HepG2 (cell line): ENCODE data around the gene CNKSR3. TPM values are rescaled to one million over a fixed set of nuclear protein-coding genes. Genes with fewer than 3 reads are reported as not detected.

Source experiments
- BORCS8-MEF2B ChIP-seq: sonication (generic); formaldehyde crosslinking; IDR thresholded peaks from 2 replicates; pipeline ENCODE4 v1.8.0; 2022; ENCODE audit warnings: mild to moderate bottlenecking, missing genetic modification reagents
- CC2D1A ChIP-seq: sonication (generic); formaldehyde crosslinking; IDR thresholded peaks from 2 replicates; pipeline ENCODE4 v1.8.1; 2023; ENCODE audit warnings: mild to moderate bottlenecking, missing genetic modification reagents
- GATAD1 ChIP-seq: IDR thresholded peaks from 2 replicates; pipeline ENCODE4 v1.6.1; 2016; ENCODE audit warnings: missing genetic modification reagents, missing compliant biosample characterization
- HNF4A ChIP-seq: sonication (generic); formaldehyde crosslinking; IDR thresholded peaks from 2 replicates; pipeline ENCODE4 v1.4.0; 2020; ENCODE audit warnings: missing genetic modification reagents
- HOXD1 ChIP-seq: sonication (generic); formaldehyde crosslinking; IDR thresholded peaks from 2 replicates; pipeline ENCODE4 v1.5.0; 2020; ENCODE audit warnings: missing genetic modification reagents
- KDM4B ChIP-seq: sonication (generic); formaldehyde crosslinking; IDR thresholded peaks from 2 replicates; pipeline ENCODE4 v1.4.0; 2020; ENCODE audit warnings: missing genetic modification reagents
- NR2F1 ChIP-seq, 2 experiments: fragments of 450-650 bp in 1 of 2; formaldehyde crosslinking in 1 of 2; IDR thresholded peaks; 2 replicates each; pipeline versions ENCODE4 v1.5.0 to v1.6.1; 2016 to 2020; ENCODE audit warnings: mild to moderate bottlenecking in 1 of 2, missing compliant biosample characterization in 1 of 2, missing genetic modification reagents in 1 of 2, moderate library complexity in 1 of 2
- U2AF2 ChIP-seq: fragments of 200-400 bp; formaldehyde crosslinking; IDR thresholded peaks from 2 replicates; pipeline ENCODE4 v1.6.1; 2017; ENCODE audit warnings: low read depth, mild to moderate bottlenecking, low read length
- ZNF230 ChIP-seq: sonication (generic); formaldehyde crosslinking; IDR thresholded peaks from 2 replicates; pipeline ENCODE4 v1.4.0; 2020; ENCODE audit warnings: mild to moderate bottlenecking, missing genetic modification reagents
- ZNF451 ChIP-seq: sonication (generic); formaldehyde crosslinking; IDR thresholded peaks from 2 replicates; pipeline ENCODE4 v1.5.0; 2020; ENCODE audit warnings: mild to moderate bottlenecking, missing genetic modification reagents
- ZNF543 ChIP-seq: sonication (generic); formaldehyde crosslinking; IDR thresholded peaks from 2 replicates; pipeline ENCODE4 v1.4.0; 2020; ENCODE audit warnings: mild to moderate bottlenecking, missing genetic modification reagents
- ZNF605 ChIP-seq: sonication (generic); formaldehyde crosslinking; IDR thresholded peaks from 2 replicates; pipeline ENCODE4 v1.8.0; 2022; ENCODE audit warnings: mild to moderate bottlenecking, missing genetic modification reagents
- ZNF83 ChIP-seq: sonication (generic); formaldehyde crosslinking; IDR thresholded peaks from 2 replicates; pipeline ENCODE4 v1.4.0; 2020; ENCODE audit warnings: missing genetic modification reagents, mild to moderate bottlenecking, borderline replicate concordance
- polyA plus RNA-seq, 8 experiments: library from polyadenylated mRNA; depleted of rRNA in 3 of 8; stranded (reverse) in 7 of 8; unstranded in 1 of 8; fragments of >200 nt; fragmentation: Illumina TruSeq in 4 of 8; extraction: Trizol in 4 of 8; gene quantifications; 2 replicates each; pipeline versions ENCODE4 v1.2.1 to v1.2.3, GENCODE V29; 2011 to 2016; ENCODE audit warnings: low read depth in 4 of 8, missing spikeins in 1 of 8, mixed read lengths in 1 of 8; ENCODE audit not compliant: insufficient read depth in 1 of 8
- total RNA-seq, 5 experiments: library from RNA; depleted of rRNA; stranded (reverse); fragments of >200 nt; fragmentation: Illumina TruSeq; extraction: Trizol; gene quantifications; 2 replicates each; pipeline ENCODE4 v1.2.3, GENCODE V29; 2016; ENCODE audit warnings: low read depth in 1 of 5
- TF ChIP-seq, protein P1 (sequence below): sonication (generic); formaldehyde crosslinking; conservative IDR thresholded peaks from 2 replicates; pipeline ENCODE4 v1.8.0; 2022; ENCODE audit warnings: missing genetic modification reagents
- TF ChIP-seq, protein P2 (sequence below): sonication (generic); formaldehyde crosslinking; IDR thresholded peaks from 2 replicates; pipeline ENCODE4 v1.5.1; 2020; ENCODE audit warnings: missing genetic modification reagents, mild to moderate bottlenecking, borderline replicate concordance
- TF ChIP-seq, protein P3 (sequence below): sonication (generic); formaldehyde crosslinking; IDR thresholded peaks from 2 replicates; pipeline ENCODE4 v1.4.0; 2020; ENCODE audit warnings: missing genetic modification reagents
- TF ChIP-seq, protein P4 (sequence below): sonication (generic); formaldehyde crosslinking; IDR thresholded peaks from 2 replicates; pipeline ENCODE4 v1.5.1; 2020; ENCODE audit warnings: missing genetic modification reagents, mild to moderate bottlenecking, borderline replicate concordance

Gene CNKSR3
- total and polyA plus RNA-seq, 2 of the 13 experiments (the other 11 are each of a cell fraction or from before 2014, with no cell fraction given), result 9.2 to 38.6 TPM

DNA sequence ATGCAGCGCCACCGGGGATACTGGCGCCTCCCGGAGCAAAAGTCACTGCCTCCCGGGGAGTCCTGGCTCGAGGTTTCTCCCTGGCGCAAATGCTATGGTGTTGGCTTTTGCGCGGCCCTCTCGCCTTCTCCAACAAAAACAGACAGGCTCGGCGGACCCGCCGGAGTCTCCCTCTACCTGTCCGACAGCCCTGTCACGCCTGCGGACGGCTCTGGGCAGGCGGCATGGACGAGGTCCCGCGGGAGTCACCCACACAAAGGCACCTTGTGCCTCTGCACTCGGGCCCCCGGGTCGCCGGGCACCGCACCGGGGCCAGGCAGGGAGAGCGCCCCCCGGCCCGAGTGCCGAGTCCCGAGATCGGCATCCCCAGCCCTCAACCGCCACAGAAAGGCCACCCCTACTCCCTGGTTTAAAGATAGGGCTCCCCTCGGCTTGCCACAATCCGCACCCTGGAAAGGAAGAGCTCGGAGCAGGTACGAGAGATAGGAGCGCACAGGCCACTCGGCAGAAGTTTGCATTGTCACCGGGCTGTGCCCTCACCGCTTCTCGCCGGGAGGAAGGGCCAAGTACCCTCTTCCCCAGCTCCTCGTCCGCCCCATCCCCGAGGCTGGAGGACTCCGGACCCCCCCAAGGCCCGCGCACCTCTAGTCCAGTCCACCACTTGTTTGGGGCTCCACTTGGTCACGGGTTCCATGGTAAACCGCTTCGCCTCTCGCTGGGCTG, 903 bp downstream of the CNKSR3 start (continued):
- TF ChIP-seq, protein P1, sequence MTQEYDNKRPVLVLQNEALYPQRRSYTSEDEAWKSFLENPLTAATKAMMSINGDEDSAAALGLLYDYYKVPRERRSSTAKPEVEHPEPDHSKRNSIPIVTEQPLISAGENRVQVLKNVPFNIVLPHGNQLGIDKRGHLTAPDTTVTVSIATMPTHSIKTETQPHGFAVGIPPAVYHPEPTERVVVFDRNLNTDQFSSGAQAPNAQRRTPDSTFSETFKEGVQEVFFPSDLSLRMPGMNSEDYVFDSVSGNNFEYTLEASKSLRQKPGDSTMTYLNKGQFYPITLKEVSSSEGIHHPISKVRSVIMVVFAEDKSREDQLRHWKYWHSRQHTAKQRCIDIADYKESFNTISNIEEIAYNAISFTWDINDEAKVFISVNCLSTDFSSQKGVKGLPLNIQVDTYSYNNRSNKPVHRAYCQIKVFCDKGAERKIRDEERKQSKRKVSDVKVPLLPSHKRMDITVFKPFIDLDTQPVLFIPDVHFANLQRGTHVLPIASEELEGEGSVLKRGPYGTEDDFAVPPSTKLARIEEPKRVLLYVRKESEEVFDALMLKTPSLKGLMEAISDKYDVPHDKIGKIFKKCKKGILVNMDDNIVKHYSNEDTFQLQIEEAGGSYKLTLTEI (CRISPR knock-in tag), result no peak
- no peak; the same call in 1 of the 2 replicates for TF ChIP-seq KDM4B (CRISPR knock-in tag)
- TF ChIP-seq HOXD1 (CRISPR knock-in tag), result no peak
- TF ChIP-seq ZNF543 (CRISPR knock-in tag), result peak; percentile 24; the same call in 1 of the 2 replicates
- TF ChIP-seq, protein P2, sequence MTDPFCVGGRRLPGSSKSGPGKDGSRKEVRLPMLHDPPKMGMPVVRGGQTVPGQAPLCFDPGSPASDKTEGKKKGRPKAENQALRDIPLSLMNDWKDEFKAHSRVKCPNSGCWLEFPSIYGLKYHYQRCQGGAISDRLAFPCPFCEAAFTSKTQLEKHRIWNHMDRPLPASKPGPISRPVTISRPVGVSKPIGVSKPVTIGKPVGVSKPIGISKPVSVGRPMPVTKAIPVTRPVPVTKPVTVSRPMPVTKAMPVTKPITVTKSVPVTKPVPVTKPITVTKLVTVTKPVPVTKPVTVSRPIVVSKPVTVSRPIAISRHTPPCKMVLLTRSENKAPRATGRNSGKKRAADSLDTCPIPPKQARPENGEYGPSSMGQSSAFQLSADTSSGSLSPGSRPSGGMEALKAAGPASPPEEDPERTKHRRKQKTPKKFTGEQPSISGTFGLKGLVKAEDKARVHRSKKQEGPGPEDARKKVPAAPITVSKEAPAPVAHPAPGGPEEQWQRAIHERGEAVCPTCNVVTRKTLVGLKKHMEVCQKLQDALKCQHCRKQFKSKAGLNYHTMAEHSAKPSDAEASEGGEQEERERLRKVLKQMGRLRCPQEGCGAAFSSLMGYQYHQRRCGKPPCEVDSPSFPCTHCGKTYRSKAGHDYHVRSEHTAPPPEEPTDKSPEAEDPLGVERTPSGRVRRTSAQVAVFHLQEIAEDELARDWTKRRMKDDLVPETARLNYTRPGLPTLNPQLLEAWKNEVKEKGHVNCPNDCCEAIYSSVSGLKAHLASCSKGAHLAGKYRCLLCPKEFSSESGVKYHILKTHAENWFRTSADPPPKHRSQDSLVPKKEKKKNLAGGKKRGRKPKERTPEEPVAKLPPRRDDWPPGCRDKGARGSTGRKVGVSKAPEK (CRISPR knock-in tag), result no peak
- 0 out of 2 replicates have a peak, but pooled peaks have one; percentile 8 for TF ChIP-seq ZNF451
- TF ChIP-seq CC2D1A (CRISPR knock-in tag), result no peak
- TF ChIP-seq, protein P3, sequence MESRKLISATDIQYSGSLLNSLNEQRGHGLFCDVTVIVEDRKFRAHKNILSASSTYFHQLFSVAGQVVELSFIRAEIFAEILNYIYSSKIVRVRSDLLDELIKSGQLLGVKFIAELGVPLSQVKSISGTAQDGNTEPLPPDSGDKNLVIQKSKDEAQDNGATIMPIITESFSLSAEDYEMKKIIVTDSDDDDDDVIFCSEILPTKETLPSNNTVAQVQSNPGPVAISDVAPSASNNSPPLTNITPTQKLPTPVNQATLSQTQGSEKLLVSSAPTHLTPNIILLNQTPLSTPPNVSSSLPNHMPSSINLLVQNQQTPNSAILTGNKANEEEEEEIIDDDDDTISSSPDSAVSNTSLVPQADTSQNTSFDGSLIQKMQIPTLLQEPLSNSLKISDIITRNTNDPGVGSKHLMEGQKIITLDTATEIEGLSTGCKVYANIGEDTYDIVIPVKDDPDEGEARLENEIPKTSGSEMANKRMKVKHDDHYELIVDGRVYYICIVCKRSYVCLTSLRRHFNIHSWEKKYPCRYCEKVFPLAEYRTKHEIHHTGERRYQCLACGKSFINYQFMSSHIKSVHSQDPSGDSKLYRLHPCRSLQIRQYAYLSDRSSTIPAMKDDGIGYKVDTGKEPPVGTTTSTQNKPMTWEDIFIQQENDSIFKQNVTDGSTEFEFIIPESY (CRISPR knock-in tag), result no peak
- peak; percentile 54 for TF ChIP-seq ZNF605 (CRISPR knock-in tag)
- TF ChIP-seq ZNF230 (CRISPR knock-in tag), result no peak
- TF ChIP-seq, protein P4, sequence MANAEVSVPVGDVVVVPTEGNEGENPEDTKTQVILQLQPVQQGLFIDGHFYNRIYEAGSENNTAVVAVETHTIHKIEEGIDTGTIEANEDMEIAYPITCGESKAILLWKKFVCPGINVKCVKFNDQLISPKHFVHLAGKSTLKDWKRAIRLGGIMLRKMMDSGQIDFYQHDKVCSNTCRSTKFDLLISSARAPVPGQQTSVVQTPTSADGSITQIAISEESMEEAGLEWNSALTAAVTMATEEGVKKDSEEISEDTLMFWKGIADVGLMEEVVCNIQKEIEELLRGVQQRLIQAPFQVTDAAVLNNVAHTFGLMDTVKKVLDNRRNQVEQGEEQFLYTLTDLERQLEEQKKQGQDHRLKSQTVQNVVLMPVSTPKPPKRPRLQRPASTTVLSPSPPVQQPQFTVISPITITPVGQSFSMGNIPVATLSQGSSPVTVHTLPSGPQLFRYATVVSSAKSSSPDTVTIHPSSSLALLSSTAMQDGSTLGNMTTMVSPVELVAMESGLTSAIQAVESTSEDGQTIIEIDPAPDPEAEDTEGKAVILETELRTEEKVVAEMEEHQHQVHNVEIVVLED (CRISPR knock-in tag), result no peak; the same call in 1 of the 2 replicates
- no peak for TF ChIP-seq ZNF83 (CRISPR knock-in tag)
- TF ChIP-seq U2AF2, result no peak
- no peak for TF ChIP-seq BORCS8-MEF2B
- TF ChIP-seq GATAD1 (CRISPR knock-in tag), result no peak
- TF ChIP-seq NR2F1 (CRISPR knock-in tag; IDR thresholded peaks at IDR 0.05), result no peak
- peak; percentile 8; the same call in 1 of the 2 replicates for TF ChIP-seq HNF4A
